ENCODE data around the gene DNAH17.

The DNAH17 gene

GRCh38 chr17:78538033-78538776 lies 39.0 kb downstream of the DNAH17 start:
- TF ChIP-seq POLR2A (IDR thresholded peaks at IDR 0.05; ENCODE audit: low read depth, low read length): no peak
- TF ChIP-seq POLR2AphosphoS5 (IDR thresholded peaks at IDR 0.05; ENCODE audit: low read depth, low read length): no peak
- no peak for TF ChIP-seq TAF1 (IDR thresholded peaks at IDR 0.05; ENCODE audit: borderline replicate concordance, low read depth, low read length)
- no peak for FAIRE-seq

DNA sequence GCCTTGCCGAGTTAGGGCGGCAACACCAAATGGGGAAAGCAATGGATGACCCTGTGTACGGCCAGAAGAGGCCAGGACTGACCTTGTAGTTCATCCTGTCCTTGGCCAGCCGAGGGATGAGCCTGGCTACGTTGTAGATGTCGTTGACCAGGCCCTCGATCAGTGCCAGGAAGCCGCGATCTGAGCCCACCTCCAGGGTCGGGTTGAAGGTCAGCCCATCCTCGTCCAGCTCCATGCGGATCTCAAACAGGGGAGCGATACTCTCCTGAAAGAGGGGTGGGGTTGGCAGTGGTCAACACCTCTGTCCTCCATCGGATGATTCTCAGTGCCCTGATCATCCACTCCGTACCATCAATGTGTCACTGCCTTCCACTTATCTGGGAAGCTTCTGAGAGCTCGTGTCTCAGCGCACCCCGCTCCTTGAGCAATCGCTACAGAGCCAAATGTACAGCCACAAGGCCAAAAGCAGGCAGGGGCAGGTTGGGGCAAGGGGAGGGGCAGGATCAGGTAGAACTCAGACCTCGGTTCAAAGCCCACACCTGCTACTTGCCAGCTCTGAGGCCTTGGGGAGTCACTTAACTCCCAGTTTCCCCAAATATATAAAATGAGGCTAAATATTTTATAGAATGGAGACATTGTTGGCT lies 39.9 kb downstream of the DNAH17 start:
- no peak for TF ChIP-seq TAF1 (IDR thresholded peaks at IDR 0.05; ENCODE audit: borderline replicate concordance, low read depth, low read length)
- TF ChIP-seq POLR2A (IDR thresholded peaks at IDR 0.05; ENCODE audit: low read depth, low read length): no peak
- TF ChIP-seq POLR2AphosphoS5 (IDR thresholded peaks at IDR 0.05; ENCODE audit: low read depth, low read length): no peak
- no peak for DNase-seq (ENCODE audit: insufficient read length)
- no peak for FAIRE-seq

More at GRCh38 chr17:78538033-78538776, 39.0 kb downstream of the DNAH17 start:
- no peak for DNase-seq (ENCODE audit: insufficient read length)

GRCh38 chr17:78535273-78536197 lies 41.7 kb downstream of the DNAH17 start:
- no peak for DNase-seq (ENCODE audit: insufficient read length)
- no peak for FAIRE-seq
- TF ChIP-seq POLR2A (IDR thresholded peaks at IDR 0.05; ENCODE audit: low read depth, low read length) (no peak), TAF1 (IDR thresholded peaks at IDR 0.05; ENCODE audit: borderline replicate concordance, low read depth, low read length) (no peak), POLR2AphosphoS5 (IDR thresholded peaks at IDR 0.05; ENCODE audit: low read depth, low read length) (no peak)

DNA sequence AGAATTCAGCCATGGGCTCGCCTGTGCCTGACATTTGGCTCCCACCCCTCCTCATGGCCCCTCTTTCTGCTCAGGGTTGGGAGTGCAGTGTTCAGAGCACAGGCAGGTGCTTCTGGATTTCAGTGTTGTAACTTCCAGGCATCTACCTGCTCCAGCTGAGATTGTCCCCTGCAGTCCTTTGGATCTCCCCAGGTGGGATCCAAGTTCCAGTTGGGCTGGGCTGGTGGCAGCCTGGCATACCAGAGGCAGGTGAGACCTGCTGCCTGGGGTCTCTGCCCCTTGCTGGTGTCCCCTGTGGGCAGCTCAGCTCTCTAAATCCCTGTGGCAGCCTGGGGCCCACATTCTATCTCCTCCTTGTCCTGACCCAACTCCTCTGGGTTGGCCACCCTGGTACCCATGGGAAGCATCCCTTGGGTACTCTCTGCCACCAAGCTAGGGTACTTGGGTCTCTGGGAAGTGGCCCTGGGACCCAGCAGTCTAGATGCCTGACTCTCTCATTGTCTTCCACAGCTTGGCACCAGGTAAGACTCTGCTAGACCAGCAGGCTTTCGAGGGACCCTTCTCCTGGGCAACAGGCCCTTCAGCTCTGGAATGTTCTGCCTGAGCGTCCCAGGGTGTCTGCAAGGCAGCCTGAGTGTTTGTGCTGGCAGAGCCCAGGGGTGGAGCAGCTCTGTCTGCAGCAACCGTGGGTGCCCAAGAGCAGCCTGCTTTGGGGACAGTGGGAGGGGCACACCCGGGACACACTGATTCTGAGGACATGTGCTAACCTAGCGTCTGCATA lies 42.5 kb downstream of the DNAH17 start:
- TF ChIP-seq POLR2AphosphoS5 (IDR thresholded peaks at IDR 0.05; ENCODE audit: low read depth, low read length): no peak
- TF ChIP-seq TAF1 (IDR thresholded peaks at IDR 0.05; ENCODE audit: borderline replicate concordance, low read depth, low read length): no peak
- no peak for TF ChIP-seq POLR2A (IDR thresholded peaks at IDR 0.05; ENCODE audit: low read depth, low read length)
- FAIRE-seq: no peak
- DNase-seq (ENCODE audit: insufficient read length): no peak

DNA sequence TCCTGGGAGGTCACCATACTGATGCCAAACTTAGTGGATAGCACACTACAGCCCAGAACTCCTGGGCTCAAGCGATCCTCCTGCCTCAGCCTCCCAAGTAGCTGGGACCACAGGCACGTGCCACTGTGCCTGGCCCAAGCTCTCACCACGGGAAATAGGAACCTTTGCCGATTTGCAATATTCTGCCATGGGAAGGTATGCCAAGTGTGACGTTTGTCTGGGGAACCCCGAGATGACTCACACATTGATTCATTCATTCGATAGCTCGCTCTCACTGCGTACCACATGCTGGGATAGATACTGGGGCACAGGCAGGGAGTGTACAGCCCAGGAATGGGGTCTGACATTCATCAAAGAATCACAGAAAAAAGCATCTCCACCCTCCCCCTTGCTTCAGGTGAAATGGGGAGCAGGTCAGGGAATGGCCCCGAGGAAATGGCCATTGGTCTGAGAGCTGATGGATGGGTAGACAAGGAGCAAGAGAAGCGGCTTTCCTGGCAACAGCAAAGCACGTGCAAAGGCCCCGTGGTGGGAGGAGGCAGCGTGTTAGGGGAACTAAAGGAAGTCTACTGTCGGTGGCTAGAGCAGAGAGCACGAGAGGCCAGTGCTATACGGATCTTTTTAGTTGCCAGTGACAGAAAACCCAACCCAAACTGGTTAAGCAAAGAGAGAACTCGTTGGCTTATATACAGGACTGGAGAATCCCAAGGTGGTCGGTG lies 44.1 kb downstream of the DNAH17 start:
- no peak for DNase-seq (ENCODE audit: insufficient read length)
- no peak for FAIRE-seq
- TF ChIP-seq POLR2A (IDR thresholded peaks at IDR 0.05; ENCODE audit: low read depth, low read length) (no peak), POLR2AphosphoS5 (IDR thresholded peaks at IDR 0.05; ENCODE audit: low read depth, low read length) (no peak), TAF1 (IDR thresholded peaks at IDR 0.05; ENCODE audit: borderline replicate concordance, low read depth, low read length) (no peak)

- FAIRE-seq (no peak), DNase-seq (ENCODE audit: insufficient read length) (no peak)
- TF ChIP-seq POLR2A (IDR thresholded peaks at IDR 0.05; ENCODE audit: low read depth, low read length): no peak
Observed at GRCh38 chr17:78532311-78532710, 44.9 kb downstream of the DNAH17 start.

DNA sequence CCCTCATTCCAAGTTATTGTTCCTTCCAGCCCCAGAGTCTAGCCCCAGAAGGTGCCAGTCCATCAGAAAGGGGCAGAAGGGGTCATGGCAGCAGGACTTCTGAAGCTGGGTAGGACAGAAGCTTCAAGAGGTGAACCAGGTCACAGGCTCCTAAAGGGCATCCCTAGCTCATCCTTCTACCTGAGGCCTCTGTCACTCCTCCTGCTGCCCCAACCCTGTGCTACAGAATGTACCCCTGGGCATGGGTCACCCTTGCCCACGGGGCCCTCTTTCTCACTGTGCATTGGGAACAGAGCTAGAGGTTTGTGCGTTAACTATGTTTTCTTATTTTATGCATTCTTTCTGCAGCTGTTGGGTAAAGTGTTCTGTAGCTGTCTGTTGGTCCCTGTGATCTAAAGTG lies 46.5 kb downstream of the DNAH17 start:
- DNase-seq (ENCODE audit: insufficient read length): no peak
- no peak for FAIRE-seq
- TF ChIP-seq TAF1 (IDR thresholded peaks at IDR 0.05; ENCODE audit: borderline replicate concordance, low read depth, low read length) (no peak), POLR2A (IDR thresholded peaks at IDR 0.05; ENCODE audit: low read depth, low read length) (no peak), POLR2AphosphoS5 (IDR thresholded peaks at IDR 0.05; ENCODE audit: low read depth, low read length) (no peak)

DNA sequence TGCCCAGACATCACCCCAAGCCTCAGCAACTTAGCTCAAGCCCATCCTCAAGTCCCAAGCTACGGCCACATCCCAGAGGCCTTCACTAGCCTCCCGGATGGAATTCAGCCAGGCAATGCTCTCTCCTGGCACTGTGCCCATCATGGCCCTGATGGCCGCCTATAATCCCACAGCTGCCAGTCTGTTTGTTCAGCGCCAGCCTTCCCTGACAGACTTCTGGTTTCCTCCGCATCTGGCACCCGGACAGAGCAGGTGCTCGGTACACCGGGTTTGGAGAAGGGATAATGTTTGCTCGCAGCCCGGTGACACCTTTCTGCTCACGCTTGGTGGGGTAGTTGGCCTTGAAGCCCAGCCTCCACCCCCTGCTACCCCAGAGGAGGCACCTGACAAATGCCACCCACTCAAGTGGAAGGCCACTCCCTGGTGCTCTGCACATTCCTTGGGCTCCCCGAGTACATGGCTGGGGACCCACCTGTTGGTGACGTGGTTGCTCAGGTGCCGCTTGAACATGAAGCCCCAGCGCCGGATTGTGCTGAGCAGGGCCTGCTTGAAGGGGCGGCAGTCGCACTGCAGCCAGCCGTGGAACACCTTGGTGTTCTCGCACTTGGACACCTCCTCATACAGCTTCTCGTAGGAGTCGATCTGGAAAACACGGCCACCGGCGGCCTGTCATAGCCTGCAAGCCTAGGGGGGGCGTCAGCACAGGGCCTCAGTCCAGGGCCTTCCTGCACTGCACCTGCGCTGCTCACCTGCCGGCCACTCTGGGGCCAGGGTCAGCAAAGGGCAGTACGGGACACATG lies 47.1 kb downstream of the DNAH17 start:
- FAIRE-seq: no peak
- TF ChIP-seq TAF1 (IDR thresholded peaks at IDR 0.05; ENCODE audit: borderline replicate concordance, low read depth, low read length) (no peak), POLR2A (IDR thresholded peaks at IDR 0.05; ENCODE audit: low read depth, low read length) (no peak), POLR2AphosphoS5 (IDR thresholded peaks at IDR 0.05; ENCODE audit: low read depth, low read length) (no peak)
- DNase-seq (ENCODE audit: insufficient read length): no peak

DNA sequence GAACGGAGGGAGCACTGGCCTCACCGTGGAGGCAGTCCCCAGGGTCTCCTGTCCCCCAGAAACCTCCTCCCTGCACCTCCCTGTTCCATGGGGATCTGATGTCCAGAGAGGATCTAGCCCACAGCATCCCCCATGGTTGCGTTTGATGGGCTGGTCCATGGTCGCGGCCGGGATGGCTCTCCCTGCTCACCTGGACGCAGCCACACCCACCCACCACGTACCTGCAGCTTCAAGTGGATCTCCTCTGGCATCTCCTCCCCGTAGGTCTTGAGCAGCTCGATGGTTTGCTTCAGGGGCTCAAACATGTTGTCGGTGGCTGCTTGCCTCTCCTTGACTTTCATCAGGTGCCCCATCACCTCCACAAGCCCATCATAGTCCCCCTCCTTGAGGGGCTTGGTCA lies 47.9 kb downstream of the DNAH17 start:
- DNase-seq (ENCODE audit: insufficient read length) (no peak), FAIRE-seq (no peak)
- TF ChIP-seq TAF1 (IDR thresholded peaks at IDR 0.05; ENCODE audit: borderline replicate concordance, low read depth, low read length) (no peak), POLR2A (IDR thresholded peaks at IDR 0.05; ENCODE audit: low read depth, low read length) (no peak), POLR2AphosphoS5 (IDR thresholded peaks at IDR 0.05; ENCODE audit: low read depth, low read length) (no peak)

DNA sequence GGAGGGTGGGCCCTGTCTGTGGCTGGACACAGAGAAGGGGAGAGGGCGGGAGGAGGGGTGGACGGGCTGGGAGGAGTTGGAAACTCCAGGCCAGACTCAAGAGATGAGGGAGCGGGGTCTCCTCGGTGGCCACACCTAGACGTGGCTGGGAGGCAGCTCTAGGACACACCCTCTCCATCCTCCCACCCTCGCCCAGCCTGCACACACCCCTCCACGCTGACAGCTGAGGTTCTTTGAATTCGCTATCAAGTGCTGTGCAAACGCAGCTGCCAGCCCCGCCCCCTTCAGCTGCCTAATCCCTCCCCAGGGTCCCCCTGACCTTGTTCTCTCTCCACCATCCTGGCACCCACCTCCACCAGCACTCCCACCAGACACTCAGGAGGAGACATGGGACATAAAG lies 48.7 kb downstream of the DNAH17 start:
- DNase-seq (ENCODE audit: insufficient read length): no peak
- FAIRE-seq: no peak
- no peak for TF ChIP-seq TAF1 (IDR thresholded peaks at IDR 0.05; ENCODE audit: borderline replicate concordance, low read depth, low read length)
- TF ChIP-seq POLR2A (IDR thresholded peaks at IDR 0.05; ENCODE audit: low read depth, low read length): no peak
- TF ChIP-seq POLR2AphosphoS5 (IDR thresholded peaks at IDR 0.05; ENCODE audit: low read depth, low read length): no peak

Measured in GM12892 (cell line).